NCI-H2196 treated with DMSO at 0.1 percent for 48 hours (cell line): ENCODE results near the gene RPLP2.

Experiments used
- DNase-seq: peaks from one replicate; lab custom pipeline; 2025; ENCODE audit not compliant: unreplicated experiment; lab: John Stamatoyannopoulos, UW

Gene RPLP2

DNA sequence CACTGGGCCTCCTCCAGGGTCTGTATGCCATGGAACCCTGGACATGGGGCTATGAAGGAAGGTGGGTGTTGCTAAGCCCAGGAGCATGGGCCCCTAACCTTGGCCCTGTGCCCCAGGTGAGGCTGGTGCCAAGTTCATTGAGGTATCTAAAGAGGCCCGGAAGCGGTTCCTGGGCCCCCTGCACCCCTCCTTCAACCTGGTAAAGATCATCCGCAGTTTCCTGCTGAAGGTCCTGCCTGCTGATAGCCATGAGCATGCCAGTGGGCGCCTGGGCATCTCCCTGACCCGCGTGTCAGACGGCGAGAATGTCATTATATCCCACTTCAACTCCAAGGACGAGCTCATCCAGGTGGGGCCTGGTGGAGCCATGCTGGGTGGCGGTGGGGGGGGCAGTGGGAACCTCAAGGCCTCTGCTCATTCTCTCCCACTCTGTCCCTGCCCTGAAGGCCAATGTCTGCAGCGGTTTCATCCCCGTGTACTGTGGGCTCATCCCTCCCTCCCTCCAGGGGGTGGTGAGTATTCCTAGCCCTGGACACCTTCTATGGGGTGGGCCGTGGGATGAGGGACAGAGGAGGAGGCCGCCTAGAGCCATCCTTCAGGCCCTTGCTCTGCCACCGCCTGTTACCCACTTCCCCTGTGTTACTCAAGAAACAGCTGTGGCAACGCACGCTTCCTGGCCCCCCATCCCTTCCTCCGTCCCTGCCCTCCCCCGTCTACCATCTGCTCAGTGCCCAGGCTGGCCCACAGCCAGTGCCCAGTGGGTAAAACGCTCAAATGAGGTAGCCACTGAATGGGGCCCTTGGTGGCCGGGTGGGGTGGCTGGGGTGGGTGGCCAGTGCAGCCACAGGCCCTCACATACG lies 12.0 kb downstream of the RPLP2 start:
- DNase-seq: no peak

DNA sequence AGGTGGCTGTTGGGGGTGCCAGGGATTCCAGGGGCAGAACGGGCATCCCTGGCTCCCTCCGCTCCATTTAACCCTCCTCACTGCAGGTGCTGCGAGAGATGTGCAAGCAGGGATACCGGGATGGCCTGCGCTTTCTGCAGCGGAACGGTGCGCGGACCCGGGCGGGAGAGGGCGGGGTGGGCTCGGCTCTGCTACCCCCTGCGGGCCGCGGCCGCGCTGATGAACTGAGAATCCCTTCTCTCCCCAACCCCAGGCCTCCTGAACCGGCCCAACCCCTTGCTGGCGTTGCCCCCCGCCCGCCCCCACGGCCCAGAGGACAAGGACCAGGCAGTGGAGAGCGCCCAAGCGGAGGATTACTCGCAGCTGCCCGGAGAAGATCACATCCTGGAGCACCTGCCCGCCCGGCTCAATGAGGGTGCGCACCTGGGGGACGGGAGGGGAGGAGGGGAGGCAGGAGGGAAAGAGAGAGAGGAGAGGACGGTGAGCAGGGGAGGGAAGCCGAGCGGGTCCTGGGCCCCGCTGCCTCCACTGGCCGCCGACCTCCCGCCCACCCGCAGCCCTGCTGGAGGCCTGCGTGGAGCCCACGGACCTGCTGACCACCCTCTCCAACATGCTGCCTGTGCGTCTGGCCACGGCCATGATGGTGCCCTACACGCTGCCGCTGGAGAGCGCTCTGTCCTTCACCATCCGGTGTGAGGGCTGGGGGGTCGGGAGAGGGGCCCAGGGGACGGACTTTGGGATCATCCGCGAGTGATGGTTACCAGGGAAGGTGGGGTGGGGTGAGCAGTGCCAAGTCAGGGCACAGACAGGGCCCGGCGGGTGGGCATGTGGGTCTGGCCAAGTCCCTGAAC lies 13.9 kb downstream of the RPLP2 start:
- no peak for DNase-seq

DNA sequence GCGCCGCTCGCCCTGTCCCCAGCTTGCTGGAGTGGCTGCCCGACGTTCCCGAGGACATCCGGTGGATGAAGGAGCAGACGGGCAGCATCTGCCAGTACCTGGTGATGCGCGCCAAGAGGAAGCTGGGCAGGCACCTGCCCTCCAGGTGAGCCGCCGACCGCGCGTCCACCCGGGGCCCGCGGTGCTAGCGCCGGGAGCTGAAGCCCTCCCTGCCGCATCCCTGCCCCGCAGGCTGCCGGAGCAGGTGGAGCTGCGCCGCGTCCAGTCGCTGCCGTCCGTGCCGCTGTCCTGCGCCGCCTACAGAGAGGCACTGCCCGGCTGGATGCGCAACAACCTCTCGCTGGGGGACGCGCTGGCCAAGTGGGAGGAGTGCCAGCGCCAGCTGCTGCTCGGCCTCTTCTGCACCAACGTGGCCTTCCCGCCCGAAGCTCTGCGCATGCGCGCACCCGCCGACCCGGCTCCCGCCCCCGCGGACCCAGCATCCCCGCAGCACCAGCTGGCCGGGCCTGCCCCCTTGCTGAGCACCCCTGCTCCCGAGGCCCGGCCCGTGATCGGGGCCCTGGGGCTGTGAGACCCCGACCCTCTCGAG lies 14.6 kb downstream of the RPLP2 start:
- peak; percentile 57 for DNase-seq

DNA sequence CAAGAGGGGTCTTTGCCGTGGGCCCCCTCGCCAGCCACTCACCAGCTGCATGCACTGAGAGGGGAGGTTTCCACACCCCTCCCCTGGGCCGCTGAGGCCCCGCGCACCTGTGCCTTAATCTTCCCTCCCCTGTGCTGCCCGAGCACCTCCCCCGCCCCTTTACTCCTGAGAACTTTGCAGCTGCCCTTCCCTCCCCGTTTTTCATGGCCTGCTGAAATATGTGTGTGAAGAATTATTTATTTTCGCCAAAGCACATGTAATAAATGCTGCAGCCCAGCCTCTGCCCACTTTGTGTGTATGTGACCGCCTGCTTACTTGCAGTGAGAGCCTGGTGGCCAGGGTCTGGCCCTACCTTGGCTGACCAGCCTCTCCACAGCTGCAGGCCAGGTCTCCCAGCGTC lies 15.2 kb downstream of the RPLP2 start:
- DNase-seq: peak; percentile 34

DNA sequence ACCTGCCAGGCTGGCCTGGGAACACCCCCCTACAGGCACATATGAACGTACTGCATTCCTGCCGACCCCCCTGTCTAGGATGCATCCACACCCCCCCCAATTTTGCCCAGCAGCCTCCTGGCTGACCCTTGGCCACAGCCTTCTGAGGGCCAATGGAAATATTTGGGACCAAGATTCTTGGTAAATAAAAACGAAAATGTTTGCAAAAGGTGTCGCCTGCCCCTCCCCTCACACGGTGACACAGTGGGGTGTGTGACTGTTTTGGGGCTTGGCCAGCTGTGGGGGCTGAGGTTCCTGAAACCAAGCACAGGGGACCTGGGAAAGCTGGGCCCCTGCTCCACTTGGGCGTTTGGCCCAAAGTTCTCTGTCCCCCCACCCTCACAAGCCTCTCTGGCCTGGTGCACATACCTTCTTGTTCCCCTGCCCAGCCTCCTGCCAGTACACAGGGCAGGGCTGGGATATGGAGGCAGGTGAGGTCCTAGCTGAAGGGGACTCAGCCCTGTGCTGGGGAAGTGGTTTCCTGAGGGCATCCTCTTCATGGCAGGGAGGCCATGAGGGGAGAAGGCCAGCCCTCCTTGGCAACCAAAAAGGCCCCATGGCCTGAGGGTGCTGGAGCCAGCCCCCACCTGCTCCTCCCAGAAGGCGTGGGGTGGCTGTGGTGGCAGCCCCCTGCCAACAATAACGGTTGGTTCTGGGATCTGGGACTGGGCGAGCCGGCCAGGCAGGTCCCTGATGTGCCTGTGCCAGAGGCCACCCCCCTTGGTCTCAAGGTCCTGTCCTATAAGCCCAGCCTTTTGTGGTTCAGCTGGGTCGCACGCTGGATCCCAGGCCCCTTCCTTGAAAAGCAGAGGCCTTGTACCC lies 15.8 kb downstream of the RPLP2 start:
- no peak for DNase-seq

DNA sequence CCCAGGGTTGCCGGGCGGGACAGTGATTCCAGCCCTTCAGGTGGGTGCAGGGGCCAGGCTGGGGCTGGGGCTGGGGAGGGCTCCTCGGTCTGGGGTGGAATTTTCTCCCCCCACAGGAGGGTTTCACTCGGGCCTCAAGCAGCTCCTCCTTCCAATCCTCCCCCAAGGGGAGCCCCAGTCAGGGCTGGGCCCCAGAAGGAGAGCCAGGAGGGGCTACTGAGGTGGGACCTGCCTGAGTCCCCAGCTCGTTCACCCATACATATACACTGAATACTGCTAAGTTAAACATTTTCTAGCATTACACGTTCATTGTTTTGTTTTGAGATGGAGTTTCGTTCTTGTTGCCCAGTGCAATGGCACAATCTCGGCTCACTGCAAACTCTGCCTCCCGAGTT lies 16.5 kb downstream of the RPLP2 start:
- DNase-seq: no peak

DNA sequence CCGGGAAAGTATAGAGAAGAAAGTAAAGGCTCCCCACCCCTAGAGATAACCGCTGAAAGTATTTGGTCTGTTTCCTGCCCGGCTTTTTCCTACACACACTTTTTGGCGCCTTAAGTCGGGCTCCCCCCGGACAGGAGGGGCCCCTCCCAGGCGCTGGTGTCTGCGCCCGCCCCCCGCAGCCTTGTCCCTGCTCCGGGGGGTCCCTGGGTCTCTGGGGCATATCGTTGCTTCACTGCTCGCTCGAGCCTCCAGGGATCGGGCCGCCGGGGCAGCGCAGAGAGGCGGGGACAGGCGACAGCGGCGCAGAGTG lies 17.0 kb downstream of the RPLP2 start:
- DNase-seq: no peak

DNA sequence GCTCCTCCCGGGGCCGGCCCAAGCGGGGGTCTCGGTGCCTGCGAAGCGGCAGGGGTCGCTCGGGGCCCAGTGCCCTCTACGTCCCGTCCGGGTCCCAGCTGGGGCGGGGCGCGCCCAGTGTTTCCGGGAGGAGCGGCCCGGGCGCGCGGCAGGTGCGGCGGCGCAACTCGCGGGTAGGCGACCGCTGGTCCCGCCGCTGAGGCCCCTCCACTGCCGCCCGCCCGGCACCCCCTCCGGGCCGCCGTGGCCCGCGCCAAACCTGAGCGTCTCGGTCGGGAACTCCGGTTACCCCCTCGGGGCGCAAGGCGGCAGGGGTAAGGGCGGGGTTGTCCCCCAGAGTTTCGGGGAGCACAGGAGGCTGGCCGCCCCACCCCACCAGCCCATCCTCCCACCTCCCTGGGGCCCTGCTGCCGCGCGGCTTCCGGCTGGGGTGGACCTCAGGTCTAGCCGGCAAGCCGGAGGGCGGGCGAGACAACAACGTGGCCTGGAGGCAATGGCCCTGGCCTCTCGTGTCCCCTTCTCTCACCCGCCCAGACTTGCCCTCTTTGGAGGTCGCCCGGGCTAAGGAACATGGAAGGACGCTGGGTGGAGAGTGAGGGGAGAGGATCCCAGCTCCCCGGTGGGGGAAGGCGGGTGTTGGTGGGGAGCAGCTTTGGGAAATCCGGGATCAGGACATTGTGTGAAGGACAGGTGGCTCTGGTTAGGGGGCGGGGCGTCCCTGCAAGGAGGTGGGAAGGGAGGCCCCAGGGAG lies 17.6 kb downstream of the RPLP2 start:
- peak; percentile 35 for DNase-seq

DNA sequence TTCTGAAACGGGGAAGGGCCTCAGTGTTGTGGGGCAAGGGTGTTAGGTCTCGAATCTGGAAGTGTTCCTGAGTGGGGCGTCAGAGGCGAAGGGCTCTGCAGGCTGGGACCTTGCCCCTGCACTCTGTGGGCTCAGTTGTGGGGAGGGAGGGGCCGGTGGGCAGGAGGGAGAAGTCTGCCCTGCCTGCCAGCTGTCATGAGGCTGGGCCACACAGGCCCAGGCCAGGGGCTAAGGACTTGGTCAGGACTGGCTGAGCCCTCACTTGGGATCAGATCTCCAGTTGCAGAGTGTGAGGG lies 18.1 kb downstream of the RPLP2 start, which contains the start of gene CRACR2B:
TSS of gene CRACR2B (plus strand) at position 23 of the 296 bp plus-strand sequence. CDS start 689 bp downstream, outside the sequence.
- DNase-seq: no peak

DNA sequence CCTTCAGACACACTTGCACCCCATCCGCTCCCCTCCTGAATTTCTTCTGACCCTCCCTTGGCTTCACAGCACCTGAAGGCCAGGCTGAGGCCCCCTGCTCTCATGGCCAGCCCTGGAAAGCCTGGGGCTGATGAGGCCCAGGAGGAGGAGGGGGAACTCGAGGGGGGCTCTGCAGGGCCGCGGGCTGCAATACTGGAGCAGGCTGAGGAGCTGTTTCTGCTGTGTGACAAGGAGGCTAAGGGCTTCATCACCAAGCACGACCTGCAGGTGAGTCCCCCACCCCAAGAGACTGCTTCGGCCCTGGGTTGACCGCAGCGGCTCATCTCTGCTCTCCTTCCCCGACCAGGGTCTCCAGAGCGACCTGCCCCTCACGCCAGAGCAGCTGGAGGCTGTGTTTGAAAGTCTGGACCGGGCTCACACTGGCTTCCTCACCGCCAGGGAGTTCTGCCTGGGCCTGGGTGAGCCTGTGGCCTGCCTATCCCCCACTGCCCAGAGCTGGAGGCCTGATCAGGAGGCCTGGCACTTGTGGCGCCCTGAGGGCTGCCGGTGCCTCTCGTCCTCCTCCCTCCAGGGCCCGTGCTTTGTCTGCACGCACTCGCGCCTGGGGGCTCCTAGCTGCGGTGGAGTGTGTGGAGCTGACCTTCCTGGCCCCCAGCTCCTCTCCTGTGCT lies 18.9 kb downstream of the RPLP2 start:
- no peak for DNase-seq

DNA sequence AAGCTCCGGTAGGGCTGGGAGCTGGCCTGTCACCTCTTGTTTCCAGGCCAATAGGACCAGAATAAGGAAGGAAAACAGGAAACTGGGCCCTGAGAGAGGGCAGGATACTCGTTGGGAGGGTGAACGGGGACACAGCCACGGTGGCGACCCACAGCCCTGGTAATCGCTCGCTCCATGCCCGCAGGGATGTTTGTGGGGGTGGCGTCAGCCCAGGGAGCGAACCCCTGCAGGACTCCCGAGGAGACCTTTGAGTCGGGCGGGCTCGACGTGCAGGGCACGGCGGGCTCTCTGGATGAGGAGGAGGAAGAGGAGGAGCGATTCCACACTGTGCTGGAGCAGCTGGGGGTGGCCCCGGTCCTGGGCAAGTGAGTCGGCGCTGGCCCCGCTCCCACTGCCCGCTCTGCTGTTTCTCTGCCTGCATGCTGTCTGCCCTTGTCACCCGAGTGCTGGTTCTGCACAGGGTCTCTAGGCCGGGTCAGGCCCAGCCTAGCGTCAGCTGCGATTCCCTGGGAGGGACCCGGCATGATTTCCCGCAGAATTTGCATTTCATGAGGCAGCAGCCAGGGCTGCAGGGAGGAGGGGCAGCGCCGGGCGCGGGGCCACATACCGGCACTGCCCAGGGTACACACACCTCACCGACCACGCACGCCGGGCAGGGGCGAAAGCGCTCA lies 19.5 kb downstream of the RPLP2 start:
- DNase-seq: no peak

DNA sequence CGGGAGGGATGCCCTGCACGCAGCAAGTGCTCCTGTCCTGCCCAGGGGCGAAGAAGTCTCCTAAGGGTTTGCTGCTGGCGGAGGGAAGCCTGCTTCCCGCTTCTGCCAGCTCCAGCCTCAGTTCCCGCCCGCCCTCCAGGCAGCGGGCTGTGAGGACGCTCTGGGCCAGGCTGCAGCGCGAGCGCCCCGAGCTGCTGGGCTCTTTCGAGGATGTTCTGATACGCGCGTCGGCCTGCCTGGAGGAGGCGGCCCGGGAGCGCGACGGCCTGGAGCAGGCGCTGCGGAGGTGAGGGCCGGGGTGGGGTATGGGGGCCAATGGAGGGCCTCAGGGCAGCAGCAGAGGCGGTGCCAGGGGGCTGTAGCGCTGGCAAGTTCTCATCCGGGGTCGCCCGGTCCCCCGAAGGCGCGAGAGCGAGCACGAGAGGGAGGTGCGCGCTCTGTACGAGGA lies 20.1 kb downstream of the RPLP2 start:
- no peak for DNase-seq

DNA sequence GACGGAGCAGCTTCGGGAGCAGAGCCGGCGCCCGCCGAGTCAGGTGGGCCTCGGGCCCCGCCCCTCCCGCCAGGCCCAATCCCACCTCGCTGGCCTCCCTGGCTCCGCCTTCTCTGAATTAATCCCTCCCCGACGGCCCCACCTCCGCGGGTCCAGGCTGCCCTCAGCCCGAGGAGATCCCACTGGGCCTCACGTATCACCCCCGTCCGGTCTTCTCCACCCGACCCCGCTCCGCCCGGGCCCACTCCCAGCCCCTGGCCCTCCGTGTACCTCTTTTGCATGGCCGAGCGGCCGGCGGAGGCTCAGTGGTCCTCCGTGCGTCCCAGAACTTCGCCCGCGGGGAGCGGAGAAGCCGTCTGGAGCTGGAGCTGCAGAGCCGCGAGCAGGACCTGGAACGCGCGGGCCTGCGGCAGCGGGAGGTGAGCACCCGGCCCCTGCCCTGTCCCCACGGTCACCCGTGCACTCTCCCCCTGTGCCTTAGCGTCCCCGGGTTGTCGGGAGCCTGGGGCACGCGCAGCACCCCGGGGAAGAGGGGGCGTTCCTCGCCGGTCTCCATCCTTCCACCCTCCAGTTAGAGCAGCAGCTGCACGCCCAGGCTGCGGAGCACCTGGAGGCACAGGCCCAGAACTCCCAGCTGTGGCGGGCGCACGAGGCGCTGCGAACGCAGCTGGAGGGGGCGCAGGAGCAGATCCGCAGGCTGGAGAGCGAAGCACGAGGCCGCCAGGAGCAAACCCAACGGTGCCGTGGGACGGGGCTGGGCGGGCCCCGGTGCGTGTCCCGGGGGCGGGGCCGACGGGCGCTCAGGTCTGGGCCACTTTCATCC lies 20.7 kb downstream of the RPLP2 start:
- DNase-seq: no peak

DNA sequence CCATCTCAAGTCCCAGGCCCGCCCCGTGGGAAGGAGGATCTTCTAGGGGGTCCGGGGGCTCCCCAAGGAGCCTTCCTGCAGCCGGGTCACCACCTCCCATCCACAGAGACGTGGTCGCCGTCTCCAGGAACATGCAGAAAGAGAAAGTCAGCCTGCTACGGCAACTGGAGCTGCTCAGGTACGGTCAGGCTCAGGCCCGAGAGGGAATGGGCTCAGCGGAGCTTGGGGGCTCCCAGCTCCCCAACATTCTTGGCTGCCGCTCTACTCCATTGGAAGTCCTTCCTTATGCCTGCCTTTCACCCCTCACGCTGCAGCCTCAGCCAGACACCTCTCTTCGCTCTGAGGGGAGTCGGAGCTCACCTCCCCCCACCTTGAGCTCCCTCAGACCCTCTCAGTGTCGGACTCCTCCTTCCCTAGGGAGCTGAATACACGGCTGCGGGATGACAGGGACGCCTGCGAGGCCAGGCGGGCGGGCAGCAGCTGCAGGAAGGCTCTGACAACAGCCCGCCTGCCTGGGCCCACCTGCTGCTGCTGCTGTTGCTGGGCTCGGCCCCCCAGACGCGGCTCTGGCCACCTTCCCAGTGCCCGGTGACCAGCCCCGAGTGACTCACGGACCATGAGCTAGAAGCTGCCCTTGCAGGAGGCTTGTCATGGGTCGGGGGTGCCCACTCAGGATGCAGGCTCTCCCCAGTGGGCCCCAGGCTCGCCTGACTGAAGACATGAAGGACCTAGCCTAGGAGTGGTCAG lies 21.5 kb downstream of the RPLP2 start:
- no peak for DNase-seq

DNA sequence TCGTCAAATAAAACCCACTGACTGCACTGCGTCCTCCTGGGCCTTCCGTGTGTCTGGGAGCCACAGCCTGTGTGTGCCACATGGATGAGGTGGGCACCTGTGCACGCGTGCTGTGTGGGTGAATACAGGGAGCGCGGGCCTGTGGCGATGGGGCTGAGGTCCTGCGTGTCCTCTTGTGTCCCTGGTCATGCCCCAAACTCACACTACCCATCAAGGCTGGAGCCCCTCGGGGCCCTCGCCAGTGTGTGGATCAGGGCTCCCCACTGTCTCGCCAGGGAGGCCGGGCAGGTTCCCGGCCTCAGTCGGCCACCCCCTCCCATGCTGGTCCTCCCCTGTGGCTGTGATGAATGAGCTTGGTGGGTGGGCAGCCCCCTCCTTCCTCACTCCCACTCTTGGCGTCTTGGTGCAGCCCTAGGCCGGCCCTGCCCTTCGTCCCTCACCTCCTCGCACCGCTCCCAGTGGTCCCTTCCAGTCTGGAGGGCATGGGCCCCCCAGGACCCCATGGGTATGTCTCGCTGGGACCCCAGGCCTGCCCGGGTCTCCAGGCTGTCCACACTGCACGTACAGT lies 22.3 kb downstream of the RPLP2 start:
- no peak for DNase-seq

DNA sequence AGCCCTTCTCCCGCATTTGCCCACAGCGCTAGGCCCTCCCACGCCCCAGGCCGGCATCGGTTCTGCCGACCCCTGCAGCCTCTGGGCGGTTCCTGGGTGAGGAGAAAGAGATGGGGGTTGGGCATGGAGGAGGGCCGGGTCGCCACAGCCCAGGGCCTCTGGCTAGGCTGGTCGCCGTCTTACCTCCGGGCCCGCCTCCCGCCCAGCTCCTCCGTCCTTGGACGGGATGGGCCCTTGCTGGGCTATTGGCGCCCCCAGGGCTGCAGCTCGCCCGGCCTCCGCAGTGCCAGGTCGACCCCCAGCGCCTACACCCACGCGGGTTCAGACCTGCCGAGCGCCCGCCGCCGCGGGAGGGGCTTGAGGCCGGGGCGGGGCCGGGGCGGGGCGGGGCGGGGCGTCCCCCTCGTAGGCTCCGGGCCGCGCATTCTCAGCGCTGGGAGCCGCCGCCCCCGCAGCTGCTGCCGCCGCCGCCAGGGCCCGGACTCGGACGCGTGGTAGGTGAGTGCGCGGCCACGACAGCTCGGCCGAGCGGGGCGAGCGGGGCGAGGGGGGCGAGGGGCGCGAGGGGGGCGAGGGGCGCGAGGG lies 22.9 kb downstream of the RPLP2 start, which contains the start of gene CD151:
TSS of gene CD151 (plus strand) at position 424 of the 585 bp plus-strand sequence. CDS start 3,118 bp downstream, outside the sequence.
- DNase-seq: peak; percentile 23
